ENCODE data around the gene RASGRP2. TPM values are rescaled to one million over a fixed set of nuclear protein-coding genes. Genes with fewer than 3 reads are reported as not detected.

The RASGRP2 gene
- polyA plus RNA-seq, 6 donors from 2014 or later: 274 to 429 (median 285) TPM

GRCh38 chr11:64778223-64778472 lies 34.2 kb upstream of the RASGRP2 start:
- Mint-ChIP-seq H3K36me3 (peaks cover 13 to 27% of the 10 kb centered on the region in 2 donors), H3K27me3 (no peaks in the 10 kb centered on the region), H3K4me3 (peak overlapping the region; percentile 86 to 96 (median 92)), H3K27ac (peak overlapping the region in 2 of 6 donors; percentile 99 to 100), H3K9me3 (no peaks in the 10 kb centered on the region), H3K4me1 (peaks cover 55 to 83% (median 57%) of the 10 kb centered on the region in 3 donors)
- DNase-seq (no peak), ATAC-seq (ENCODE audit: low read depth in 2 of 2) (peak; percentile 0 to 1)

- ATAC-seq (ENCODE audit: low read depth in 2 of 2) (peak; percentile 2 to 4), DNase-seq (peak; percentile 78)
- Mint-ChIP-seq H3K4me3 (peak overlapping the region; percentile 88 to 96 (median 94)), H3K4me1 (peaks cover 54 to 83% (median 57%) of the 10 kb centered on the region in 3 donors), H3K27ac (peak overlapping the region; percentile 69 to 100 (median 96)), H3K27me3 (no peaks in the 10 kb centered on the region), H3K9me3 (no peaks in the 10 kb centered on the region), H3K36me3 (peaks cover 13 to 27% of the 10 kb centered on the region in 2 donors)
These were observed 33.7 kb upstream of the RASGRP2 start for GRCh38 chr11:64777449-64778222.

GRCh38 chr11:64776875-64777274 lies 32.9 kb upstream of the RASGRP2 start:
- H3K27ac Mint-ChIP-seq: peak overlapping the region; percentile 90 to 97 (median 95)
- H3K4me1 Mint-ChIP-seq: peaks cover 54 to 83% (median 57%) of the 10 kb centered on the region in 3 donors
- no peak for DNase-seq
- H3K36me3 Mint-ChIP-seq: peaks cover 20 to 27% of the 10 kb centered on the region in 2 donors
- no peak for ATAC-seq (ENCODE audit: low read depth in 2 of 2)
- no peaks in the 10 kb centered on the region for H3K9me3 Mint-ChIP-seq
- no peaks in the 10 kb centered on the region for H3K27me3 Mint-ChIP-seq
- peak overlapping the region; percentile 88 to 96 (median 94) for H3K4me3 Mint-ChIP-seq

- no peak for ATAC-seq (ENCODE audit: low read depth in 2 of 2)
- peaks cover 20 to 27% of the 10 kb centered on the region in 2 donors for H3K36me3 Mint-ChIP-seq
These were observed 32.5 kb upstream of the RASGRP2 start for GRCh38 chr11:64776425-64776824.

GRCh38 chr11:64774144-64774543 lies 30.2 kb upstream of the RASGRP2 start:
- peak overlapping the region in 3 of 6 donors; percentile 49 to 80 (median 62) for H3K27ac Mint-ChIP-seq
- peak overlapping the region in 6 of 8 donors; percentile 9 to 94 (median 46) for H3K4me3 Mint-ChIP-seq
- peaks cover 32 to 44% of the 10 kb centered on the region in 2 donors for H3K36me3 Mint-ChIP-seq
- peaks cover 66 to 83% (median 73%) of the 10 kb centered on the region in 3 donors for H3K4me1 Mint-ChIP-seq
- ATAC-seq (ENCODE audit: low read depth in 2 of 2) (no peak), DNase-seq (no peak)
- no peaks in the 10 kb centered on the region for H3K9me3 Mint-ChIP-seq
- no peaks in the 10 kb centered on the region for H3K27me3 Mint-ChIP-seq

More at GRCh38 chr11:64776425-64776824, 32.5 kb upstream of the RASGRP2 start:
- Mint-ChIP-seq H3K27ac (peak overlapping the region; percentile 54 to 97 (median 95)), H3K9me3 (no peaks in the 10 kb centered on the region), H3K4me1 (peaks cover 58 to 84% (median 61%) of the 10 kb centered on the region in 3 donors), H3K27me3 (no peaks in the 10 kb centered on the region), H3K4me3 (peak overlapping the region; percentile 88 to 96 (median 94))
- no peak for DNase-seq

- ATAC-seq (ENCODE audit: low read depth in 2 of 2) (peak; percentile 64 to 67), DNase-seq (peak; percentile 53)
- H3K4me1 Mint-ChIP-seq: peaks cover 76 to 96% (median 82%) of the 10 kb centered on the region in 3 donors
- H3K27me3 Mint-ChIP-seq: no peaks in the 10 kb centered on the region
- H3K36me3 Mint-ChIP-seq: peaks cover 33 to 54% of the 10 kb centered on the region in 2 donors
- H3K9me3 Mint-ChIP-seq: no peaks in the 10 kb centered on the region
- peak overlapping the region; percentile 71 to 92 (median 78) for H3K4me3 Mint-ChIP-seq
- peak overlapping the region; percentile 84 to 99 (median 91) for H3K27ac Mint-ChIP-seq
These were observed 28.5 kb upstream of the RASGRP2 start for GRCh38 chr11:64772303-64773018.

- DNase-seq: peak; percentile 65
- Mint-ChIP-seq H3K4me1 (peaks cover 70 to 96% (median 79%) of the 10 kb centered on the region in 3 donors), H3K4me3 (peak overlapping the region; percentile 71 to 92 (median 78)), H3K27me3 (no peaks in the 10 kb centered on the region), H3K36me3 (peaks cover 27 to 48% of the 10 kb centered on the region in 2 donors), H3K27ac (peak overlapping the region; percentile 84 to 99 (median 91)), H3K9me3 (no peaks in the 10 kb centered on the region)
- ATAC-seq (ENCODE audit: low read depth in 2 of 2): peak; percentile 88 to 89
These were observed 27.9 kb upstream of the RASGRP2 start for GRCh38 chr11:64771861-64772260.

GRCh38 chr11:64770120-64770519 lies 26.2 kb upstream of the RASGRP2 start:
- Mint-ChIP-seq H3K36me3 (peaks cover 20 to 35% of the 10 kb centered on the region in 2 donors), H3K4me3 (peak overlapping the region in 6 of 8 donors; percentile 43 to 81 (median 72)), H3K9me3 (no peaks in the 10 kb centered on the region), H3K4me1 (peaks cover 65 to 89% (median 77%) of the 10 kb centered on the region in 3 donors), H3K27ac (peak overlapping the region in 1 of 6 donors; percentile 93), H3K27me3 (no peaks in the 10 kb centered on the region)
- DNase-seq (no peak), ATAC-seq (ENCODE audit: low read depth in 2 of 2) (no peak)

- ATAC-seq (ENCODE audit: low read depth in 2 of 2) (no peak), DNase-seq (no peak)
These were observed 25.3 kb upstream of the RASGRP2 start for GRCh38 chr11:64769283-64769682.

GRCh38 chr11:64768300-64768694 lies 24.4 kb upstream of the RASGRP2 start:
- Mint-ChIP-seq H3K4me3 (peak overlapping the region in 6 of 8 donors; percentile 47 to 87 (median 62)), H3K4me1 (peaks cover 70 to 91% (median 82%) of the 10 kb centered on the region in 3 donors), H3K9me3 (no peaks in the 10 kb centered on the region), H3K27me3 (no peaks in the 10 kb centered on the region), H3K27ac (peak overlapping the region in 4 of 6 donors; percentile 20 to 90 (median 59)), H3K36me3 (peaks cover 29 to 44% of the 10 kb centered on the region in 2 donors)
- ATAC-seq (ENCODE audit: low read depth in 2 of 2) (no peak), DNase-seq (no peak)

More at GRCh38 chr11:64769283-64769682, 25.3 kb upstream of the RASGRP2 start:
- Mint-ChIP-seq H3K4me3 (peak overlapping the region in 6 of 8 donors; percentile 24 to 59 (median 36)), H3K36me3 (peaks cover 29 to 41% of the 10 kb centered on the region in 2 donors), H3K27me3 (no peaks in the 10 kb centered on the region), H3K27ac (peak overlapping the region; percentile 51 to 95 (median 86)), H3K9me3 (no peaks in the 10 kb centered on the region), H3K4me1 (peaks cover 71 to 89% (median 78%) of the 10 kb centered on the region in 3 donors)

GRCh38 chr11:64767344-64768299 lies 23.7 kb upstream of the RASGRP2 start:
- Mint-ChIP-seq H3K4me1 (peaks cover 74 to 91% (median 86%) of the 10 kb centered on the region in 3 donors), H3K27me3 (no peaks in the 10 kb centered on the region), H3K9me3 (no peaks in the 10 kb centered on the region), H3K4me3 (peak overlapping the region; percentile 56 to 87 (median 66)), H3K27ac (peak overlapping the region; percentile 81 to 93 (median 88)), H3K36me3 (peaks cover 29 to 50% of the 10 kb centered on the region in 2 donors)
- peak; percentile 72 for DNase-seq
- peak in 1 of 2 donors; percentile 10 for ATAC-seq (ENCODE audit: low read depth in 2 of 2)

- DNase-seq (no peak), ATAC-seq (ENCODE audit: low read depth in 2 of 2) (no peak)
- Mint-ChIP-seq H3K4me3 (peak overlapping the region in 3 of 8 donors; percentile 15 to 72 (median 35)), H3K4me1 (peaks cover 76 to 91% (median 86%) of the 10 kb centered on the region in 3 donors), H3K27ac (peak overlapping the region in 5 of 6 donors; percentile 81 to 93 (median 88)), H3K27me3 (no peaks in the 10 kb centered on the region), H3K36me3 (peaks cover 22 to 55% of the 10 kb centered on the region in 2 donors), H3K9me3 (no peaks in the 10 kb centered on the region)
These were observed 22.9 kb upstream of the RASGRP2 start for GRCh38 chr11:64766881-64767280.

Measured in naive B cell (primary cell).